Neural progenitor cell (in vitro differentiated cells): ENCODE measurements around the gene NDNF.

Source experiments
- CTCF ChIP-seq: fragments of 200-600 bp; sonication (generic); IDR thresholded peaks from 2 replicates; pipeline ENCODE4 v1.5.1; 2017; ENCODE audit warnings: antibody characterized with exemption, mild to moderate bottlenecking
- EZH2 ChIP-seq: fragments of 200-600 bp; sonication (generic); IDR thresholded peaks from 2 replicates; pipeline ENCODE4 v1.6.1; 2017; ENCODE audit warnings: antibody characterized with exemption, mild to moderate bottlenecking, moderate library complexity

GRCh38 chr4:121119715-121120114 is 47.4 kb upstream of the NDNF start:
- TF ChIP-seq CTCF (no peak), EZH2 (no peak)
